Measurements from ENCODE around the gene DTD2.

- TF ChIP-seq EZH2phosphoT487 (IDR thresholded peaks at IDR 0.05; ENCODE audit: insufficient read depth, low read depth) = no peak
- TF ChIP-seq EZH2 (IDR thresholded peaks at IDR 0.05; ENCODE audit: insufficient read depth, poor library complexity, severe bottlenecking) = no peak
Measured at GRCh38 chr14:31442284-31442683, 15.0 kb downstream of the DTD2 start.

All from GM23248 (cell line).